ENCODE measurements around the gene GSG1.

GRCh38 chr12:13119826-13120225 lies 16.4 kb upstream of the GSG1 start:
- no peak for TF ChIP-seq TARDBP (IDR thresholded peaks at IDR 0.05)
- no peak for TF ChIP-seq ELF4 (IDR thresholded peaks at IDR 0.05)
- no peak for TF ChIP-seq FOXM1 (IDR thresholded peaks at IDR 0.05; ENCODE audit: borderline replicate concordance)
- TF ChIP-seq FOXA1 (IDR thresholded peaks at IDR 0.05) = no peak
- TF ChIP-seq FOXK2 (IDR thresholded peaks at IDR 0.05) = no peak

Data from HEK293T (cell line).